RWPE2 (cell line): ENCODE results near the gene FFAR1.

Source experiments
- ATAC-seq: fragments of 200-7000 bp; cut with Tn5 transposase; 3 replicates; pipeline ENCODE4 v1.9.1; 2021; ENCODE audit warnings: low read depth
- DNase-seq: peaks from one replicate; pipeline ENCODE4 v3.0.0-alpha.2; 2020; ENCODE audit warnings: low spot score
- H3K27ac ChIP-seq: fragments of 450-650 bp; 2 replicates; pipeline ENCODE4 v1.5.1; 2017; ENCODE audit warnings: mild to moderate bottlenecking; ENCODE audit not compliant: poor library complexity, severe bottlenecking
- H3K27me3 ChIP-seq: fragments of 250-450 bp; sonication (Bioruptor Pico); 2 replicates; pipeline ENCODE4 v1.5.1; 2021; ENCODE audit warnings: mild to moderate bottlenecking, moderate library complexity; ENCODE audit not compliant: insufficient read depth, poor library complexity, severe bottlenecking
- H3K36me3 ChIP-seq: fragments of 250-450 bp; sonication (Bioruptor Pico); 2 replicates; pipeline ENCODE4 v1.5.1; 2020; ENCODE audit warnings: low read depth, mild to moderate bottlenecking, moderate library complexity
- H3K4me1 ChIP-seq: fragments of 250-450 bp; sonication (Bioruptor Pico); 2 replicates; pipeline ENCODE4 v1.5.1; 2021; ENCODE audit warnings: mild to moderate bottlenecking, moderate library complexity; ENCODE audit not compliant: insufficient read depth, poor library complexity, severe bottlenecking
- H3K4me3 ChIP-seq: fragments of 250-450 bp; sonication (Bioruptor Pico); 2 replicates; pipeline ENCODE4 v1.5.1; 2021; ENCODE audit warnings: mild to moderate bottlenecking, moderate library complexity; ENCODE audit not compliant: severe bottlenecking
- H3K9me3 ChIP-seq: fragments of 250-450 bp; sonication (Bioruptor Pico); 2 replicates; pipeline ENCODE4 v1.5.1; 2021; ENCODE audit warnings: mild to moderate bottlenecking, moderate library complexity; ENCODE audit not compliant: severe bottlenecking
- CTCF ChIP-seq: fragments of 450-650 bp; IDR thresholded peaks from one replicate; pipeline ENCODE4 v1.5.1; 2017; ENCODE audit warnings: mild to moderate bottlenecking, moderate library complexity; ENCODE audit not compliant: poor library complexity, severe bottlenecking

The FFAR1 gene

DNA sequence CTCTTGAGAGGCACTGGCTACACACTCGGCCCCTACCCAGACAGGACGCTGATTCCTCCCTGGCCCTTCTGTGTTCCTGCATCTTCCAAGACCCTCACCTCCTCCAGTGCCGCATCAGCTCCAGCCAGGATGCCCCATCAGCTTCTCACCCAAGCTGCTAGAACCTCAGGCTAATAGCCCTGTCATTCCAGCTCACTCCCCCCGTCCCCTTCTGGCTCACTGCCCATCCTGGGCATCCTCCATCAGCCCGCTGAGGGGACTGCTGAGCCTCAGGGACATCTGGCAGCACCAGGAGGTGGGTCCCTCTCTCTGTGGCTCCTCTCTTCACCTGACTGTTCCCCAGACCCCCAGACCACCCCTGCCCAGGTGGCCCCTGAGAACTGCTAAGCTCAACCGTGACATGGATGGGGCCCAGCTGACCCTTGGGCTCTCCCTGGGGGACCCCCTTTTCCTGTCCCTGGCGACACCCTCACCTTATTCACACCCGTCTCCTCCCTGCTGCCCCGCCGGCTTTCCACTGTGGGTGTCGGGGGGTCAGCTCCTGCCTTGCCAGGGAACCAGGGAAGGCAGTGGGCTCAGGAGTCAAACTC, 15.4 kb downstream of the FFAR1 start:
- Histone ChIP-seq H3K9me3 (no peaks in the 10 kb centered on the region), H3K4me3 (no peak overlapping the region), H3K27ac (no peak overlapping the region), H3K27me3 (peaks cover 30% of the 10 kb centered on the region), H3K36me3 (no peaks in the 10 kb centered on the region), H3K4me1 (no peaks in the 10 kb centered on the region)
- peak; percentile 38 for DNase-seq
- TF ChIP-seq CTCF: no peak
- no peak for ATAC-seq

DNA sequence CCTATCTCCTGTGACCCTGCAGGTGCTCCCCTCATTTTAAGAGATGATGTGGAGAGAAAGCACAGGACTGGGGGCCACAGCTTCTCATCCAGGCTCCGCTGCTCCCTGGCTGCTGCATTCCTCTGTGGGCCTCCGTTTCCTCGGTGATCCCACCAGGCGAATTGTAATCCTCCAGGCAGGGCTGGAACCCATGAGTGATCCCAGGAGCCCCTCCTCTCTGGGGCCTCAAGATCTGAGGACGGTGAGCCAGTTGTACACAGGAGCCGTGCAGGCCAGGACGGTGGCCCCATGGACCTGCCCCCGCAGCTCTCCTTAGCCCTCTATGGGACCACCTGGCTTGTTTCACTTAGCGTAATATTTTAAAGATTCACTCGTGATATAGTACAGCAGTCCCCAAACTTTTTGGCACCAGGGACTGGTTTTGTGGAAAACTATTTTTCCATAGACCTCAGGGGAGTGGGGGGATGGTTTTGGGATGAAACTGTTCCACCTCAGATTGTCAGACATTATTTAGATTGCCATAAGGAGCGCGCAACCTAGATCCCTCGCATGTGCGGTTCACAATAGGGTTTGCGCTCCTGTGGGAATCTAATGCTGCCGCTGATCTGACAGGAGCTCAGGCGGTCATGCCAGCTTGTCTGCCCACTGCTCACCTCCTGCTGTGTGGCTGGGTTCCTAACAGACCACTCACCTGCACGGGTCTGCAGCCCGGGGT, 16.2 kb downstream of the FFAR1 start:
- H3K36me3 ChIP-seq: no peaks in the 10 kb centered on the region
- ATAC-seq (no peak), DNase-seq (no peak)
- peaks cover 32% of the 10 kb centered on the region for H3K27me3 ChIP-seq
- H3K27ac ChIP-seq: no peak overlapping the region
- H3K4me1 ChIP-seq: no peaks in the 10 kb centered on the region
- no peaks in the 10 kb centered on the region for H3K9me3 ChIP-seq
- no peak for TF ChIP-seq CTCF
- no peak overlapping the region for H3K4me3 ChIP-seq

GRCh38 chr19:35365303-35365702, 17.6 kb downstream of the FFAR1 start:
- DNase-seq: no peak
- Histone ChIP-seq H3K4me1 (no peaks in the 10 kb centered on the region), H3K27me3 (peaks cover 38% of the 10 kb centered on the region), H3K36me3 (no peaks in the 10 kb centered on the region), H3K27ac (no peak overlapping the region), H3K4me3 (no peak overlapping the region), H3K9me3 (no peaks in the 10 kb centered on the region)
- ATAC-seq: no peak
- TF ChIP-seq CTCF: no peak

- Histone ChIP-seq H3K36me3 (no peaks in the 10 kb centered on the region), H3K4me3 (no peak overlapping the region), H3K4me1 (no peaks in the 10 kb centered on the region), H3K9me3 (no peaks in the 10 kb centered on the region), H3K27ac (no peak overlapping the region), H3K27me3 (peaks cover 22% of the 10 kb centered on the region)
- no peak for DNase-seq
- no peak for TF ChIP-seq CTCF
- no peak for ATAC-seq
These were observed 20.7 kb downstream of the FFAR1 start for GRCh38 chr19:35368378-35368777.

- H3K4me3 ChIP-seq: no peak overlapping the region
- TF ChIP-seq CTCF: no peak
- no peaks in the 10 kb centered on the region for H3K36me3 ChIP-seq
- no peaks in the 10 kb centered on the region for H3K4me1 ChIP-seq
- no peak for ATAC-seq
- DNase-seq: no peak
- peaks cover 17% of the 10 kb centered on the region for H3K27me3 ChIP-seq
- H3K27ac ChIP-seq: no peak overlapping the region
- no peaks in the 10 kb centered on the region for H3K9me3 ChIP-seq
These were observed 21.8 kb downstream of the FFAR1 start for GRCh38 chr19:35369522-35369921.
